ENCODE results near the gene BTNL9.
"Not testable (repeated sequence)": the region's sequence is repeated elsewhere in the genome, so short reads cannot be mapped to it uniquely, and the experiment has no call there.

- not testable (repeated sequence) for TF ChIP-seq EZH2phosphoT487, CTCF, EZH2 (IDR thresholded peaks at IDR 0.05)
Measured at GRCh38 chr5:181095162-181095561, 55.1 kb downstream of the BTNL9 start.
